ENCODE data around the gene SHB.

SHB gene

DNA sequence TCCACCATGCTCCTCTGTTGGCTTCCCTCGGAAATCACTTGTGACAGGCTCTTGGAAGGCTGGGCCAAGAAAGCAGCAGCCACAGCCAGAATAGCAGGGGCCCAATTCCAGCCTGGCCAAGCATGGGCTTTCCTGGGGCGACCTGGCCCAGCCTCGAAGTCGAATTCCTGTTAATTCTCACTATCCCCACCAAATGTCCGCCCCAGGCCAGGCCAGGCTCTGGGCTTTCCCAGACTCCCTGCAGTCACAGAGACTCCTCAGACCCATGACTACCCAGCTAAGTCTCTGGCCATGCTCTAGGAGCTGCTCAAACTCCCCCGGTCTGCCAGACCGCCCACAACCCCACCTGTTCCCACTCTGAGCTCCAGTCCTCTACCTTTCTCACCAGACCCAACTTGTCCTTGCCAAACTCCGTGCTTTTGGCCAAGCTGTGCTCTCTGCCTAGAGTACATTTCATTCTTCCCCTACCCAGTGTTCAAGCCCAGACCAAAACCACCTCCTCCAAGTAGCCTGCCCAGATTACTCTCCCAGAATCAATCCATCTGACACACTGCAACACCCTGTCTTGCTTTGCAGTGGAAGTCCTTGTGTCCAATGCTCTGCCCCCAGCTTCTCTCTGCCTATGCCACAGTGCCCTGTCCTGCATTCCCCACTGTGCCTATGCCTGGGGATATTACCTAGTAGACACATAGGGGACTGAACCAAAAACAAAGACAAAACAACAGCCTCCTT lies 26.2 kb downstream of the SHB start:
- DNase-seq (ENCODE audit: low spot score), result no peak

GRCh38 chr9:38041564-38042243 lies 27.3 kb downstream of the SHB start:
- DNase-seq (ENCODE audit: low spot score), result no peak

- peak; percentile 42 for DNase-seq (ENCODE audit: low spot score)
Observed at GRCh38 chr9:38039907-38040682, 28.9 kb downstream of the SHB start.

GRCh38 chr9:38039090-38039906 lies 29.7 kb downstream of the SHB start:
- peak; percentile 70 for DNase-seq (ENCODE audit: low spot score)

GRCh38 chr9:38038307-38039089 lies 30.5 kb downstream of the SHB start:
- peak; percentile 53 for DNase-seq (ENCODE audit: low spot score)

DNA sequence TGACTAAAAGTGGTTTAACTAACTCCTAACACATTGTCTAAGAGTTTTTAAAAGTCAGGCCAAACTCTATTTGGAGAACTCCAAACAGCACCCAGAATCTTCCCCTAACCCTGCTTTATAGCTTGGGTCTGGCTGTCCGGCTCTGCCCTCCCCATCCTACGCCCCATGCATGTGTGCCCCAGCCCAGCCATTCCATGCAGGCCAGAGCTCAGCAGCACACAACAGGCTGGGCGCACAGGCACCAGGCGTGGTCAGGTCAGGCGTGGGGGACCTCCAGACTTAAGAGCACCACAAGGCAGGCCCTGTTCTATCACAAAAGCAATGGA lies 31.1 kb downstream of the SHB start:
- no peak for DNase-seq (ENCODE audit: low spot score)

- peak; percentile 38 for DNase-seq (ENCODE audit: low spot score)
Observed at GRCh38 chr9:38036359-38037084, 32.5 kb downstream of the SHB start.

DNA sequence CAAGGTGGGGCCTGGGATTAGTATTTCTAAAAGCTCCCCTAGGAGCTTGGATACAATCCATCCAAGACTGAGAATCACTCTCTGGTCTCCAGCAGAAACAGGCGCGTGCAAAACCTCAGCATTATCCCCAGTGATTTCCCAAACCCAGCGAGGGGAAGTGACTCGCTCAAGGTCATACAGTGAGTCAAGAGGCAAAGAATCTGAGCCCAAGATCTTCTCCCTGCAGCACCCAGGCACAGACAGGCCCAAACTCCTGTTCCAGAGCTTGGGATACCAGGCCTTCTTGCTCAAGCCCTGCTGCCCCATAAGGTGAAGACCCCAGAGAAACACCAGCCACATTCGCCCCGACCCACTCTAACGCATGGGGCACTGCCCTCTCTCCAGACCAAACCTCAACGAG lies 33.2 kb downstream of the SHB start:
- DNase-seq (ENCODE audit: low spot score), result no peak

GRCh38 chr9:38033941-38034340 lies 35.1 kb downstream of the SHB start:
- no peak for DNase-seq (ENCODE audit: low spot score)

- no peak for DNase-seq (ENCODE audit: low spot score)
Observed at GRCh38 chr9:38032266-38033110, 36.5 kb downstream of the SHB start.

DNA sequence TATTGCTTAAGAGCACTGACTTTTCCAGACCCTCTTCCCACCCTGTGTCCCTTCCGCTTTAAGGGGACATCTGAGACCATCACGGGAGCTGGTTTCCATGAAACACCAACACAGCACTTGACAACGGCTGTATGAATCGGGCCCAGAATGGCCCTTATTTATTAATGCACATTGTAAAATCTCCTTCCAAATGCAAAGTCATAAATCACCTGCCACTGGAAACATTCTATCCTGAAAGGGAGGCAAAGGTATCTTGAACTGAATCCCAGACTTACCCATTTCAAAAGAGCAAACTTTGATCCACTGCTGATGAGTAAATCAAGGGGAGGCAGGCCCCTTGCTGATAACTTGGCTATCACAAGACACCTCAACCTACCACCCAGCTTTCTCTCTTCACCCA lies 37.4 kb downstream of the SHB start:
- no peak for DNase-seq (ENCODE audit: low spot score)

GRCh38 chr9:38030658-38031057 lies 38.4 kb downstream of the SHB start:
- no peak for DNase-seq (ENCODE audit: low spot score)

DNA sequence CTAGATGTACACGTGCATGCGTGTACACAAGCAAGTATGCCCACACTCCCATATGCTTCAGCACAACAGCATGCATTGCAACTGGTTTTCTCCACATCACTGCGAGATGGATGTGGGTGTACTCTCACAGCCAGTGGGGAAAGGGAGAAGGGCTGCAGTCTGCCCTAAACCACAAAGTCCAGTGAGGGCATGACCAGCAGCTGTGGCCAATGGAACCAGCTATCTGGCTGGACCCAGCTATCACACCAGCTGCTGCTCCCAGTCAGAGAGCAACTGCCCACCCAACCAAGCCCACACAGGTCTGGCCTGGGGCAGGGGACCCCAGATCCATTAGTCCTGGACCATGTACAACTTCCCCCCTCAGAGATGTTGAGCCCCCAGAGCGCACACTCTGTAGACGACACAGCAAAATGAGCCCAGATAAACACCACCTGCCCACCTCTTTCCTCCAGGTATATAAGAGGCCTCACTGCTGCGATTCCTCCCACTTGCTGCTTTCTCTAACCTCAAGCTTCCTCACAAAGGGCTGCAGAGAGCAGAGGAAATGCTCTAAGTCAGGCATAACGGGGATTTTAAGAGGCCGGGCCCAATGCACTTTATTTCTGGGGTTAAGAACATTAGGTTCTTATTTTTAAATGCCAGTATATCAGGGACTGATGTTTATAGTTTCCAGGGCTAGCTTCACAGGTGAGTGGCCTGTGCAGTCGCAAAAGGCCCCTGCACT lies 39.0 kb downstream of the SHB start:
- DNase-seq (ENCODE audit: low spot score), result no peak

- DNase-seq (ENCODE audit: low spot score), result no peak
Observed at GRCh38 chr9:38027714-38028113, 41.3 kb downstream of the SHB start.

GRCh38 chr9:38026840-38027527 lies 42.0 kb downstream of the SHB start:
- DNase-seq (ENCODE audit: low spot score), result no peak

GRCh38 chr9:38026021-38026809 lies 42.8 kb downstream of the SHB start:
- DNase-seq (ENCODE audit: low spot score), result no peak

- DNase-seq (ENCODE audit: low spot score), result no peak
Observed at GRCh38 chr9:38025166-38025565, 43.9 kb downstream of the SHB start.
